Posterior cingulate gyrus (tissue), 11 donors: ENCODE measurements around the gene CHST10.
A peak's percentile ranks its signal among the peaks of the same experiment; 100 is the strongest.

ENCODE experiments used
- DNase-seq, 10 donors: peaks; one replicate each; pipeline versions ENCODE4 v3.0.0 to v3.0.0-alpha.2; 2020 to 2021; ENCODE audit warnings: mixed read lengths in 3 of 10
- intact Hi-C: fragments of 100-400 bp; cut with DNase I; formaldehyde crosslinking; loops from one replicate; pipeline ENCODE4 v1.15.1; 2023

Gene CHST10

GRCh38 chr2:100418406-100418962 is 1.0 kb upstream of the CHST10 start:
- intact Hi-C loops, result no loop called here

GRCh38 chr2:100417711-100418124 is 250 bp upstream of the CHST10 start:
- intact Hi-C loops, result loop anchor here (1.0 kb wide), 1 partner anchor 145 kb away; the partner anchor contains the start of gene PDCL3
- no peak for DNase-seq

More at GRCh38 chr2:100418406-100418962, 1.0 kb upstream of the CHST10 start:
- no peak for DNase-seq

DNA sequence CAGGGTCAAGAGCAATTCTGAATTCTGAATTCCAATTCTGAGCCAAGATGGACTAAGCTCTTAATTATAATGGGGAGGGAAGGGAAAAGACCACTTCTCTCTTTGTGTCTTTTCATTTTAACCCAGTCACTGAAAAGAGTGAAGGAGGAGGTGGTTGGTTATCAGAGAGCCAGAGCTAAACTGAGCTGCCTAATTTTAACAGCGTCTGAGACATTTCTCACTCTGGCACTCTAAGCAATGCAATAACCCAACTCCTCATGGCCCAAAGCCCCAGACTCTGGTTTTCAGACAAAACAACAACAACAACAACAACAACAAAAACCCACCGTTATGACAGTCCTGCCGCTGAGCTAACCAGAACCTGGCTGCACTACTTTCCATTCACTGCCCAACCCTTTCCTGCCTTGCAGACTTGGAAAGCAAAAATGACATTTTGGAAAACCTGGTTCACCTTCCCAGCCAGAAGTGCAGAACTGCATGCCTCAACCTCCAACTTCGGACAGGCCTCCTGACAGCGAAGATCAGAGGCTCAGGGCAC is 1.0 kb downstream of the CHST10 start:
- intact Hi-C loops, result no loop called here
- no peak for DNase-seq

DNA sequence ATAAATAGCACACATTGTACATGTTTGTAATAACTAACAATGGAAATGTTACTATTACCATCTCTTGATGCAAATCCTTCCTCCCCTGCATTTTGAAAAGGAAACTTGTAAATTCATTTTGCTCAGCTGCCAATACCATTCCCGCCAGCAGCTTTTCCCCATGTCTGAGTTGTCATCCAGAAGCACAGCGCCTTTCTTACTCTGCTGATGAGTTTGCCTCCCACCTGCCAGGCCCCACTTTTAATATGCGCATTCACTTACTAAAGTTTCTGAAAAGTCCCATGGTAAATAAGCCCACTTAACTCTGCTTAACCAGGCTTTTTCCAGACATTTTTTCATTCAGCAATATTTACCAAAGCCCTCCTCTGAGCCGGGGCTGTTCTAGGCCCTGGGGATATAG is 3.9 kb downstream of the CHST10 start:
- DNase-seq, result no peak
- intact Hi-C loops, result no loop called here

- no peak for DNase-seq
- intact Hi-C loops, result no loop called here
These were observed 4.6 kb downstream of the CHST10 start for GRCh38 chr2:100412881-100413321.

DNA sequence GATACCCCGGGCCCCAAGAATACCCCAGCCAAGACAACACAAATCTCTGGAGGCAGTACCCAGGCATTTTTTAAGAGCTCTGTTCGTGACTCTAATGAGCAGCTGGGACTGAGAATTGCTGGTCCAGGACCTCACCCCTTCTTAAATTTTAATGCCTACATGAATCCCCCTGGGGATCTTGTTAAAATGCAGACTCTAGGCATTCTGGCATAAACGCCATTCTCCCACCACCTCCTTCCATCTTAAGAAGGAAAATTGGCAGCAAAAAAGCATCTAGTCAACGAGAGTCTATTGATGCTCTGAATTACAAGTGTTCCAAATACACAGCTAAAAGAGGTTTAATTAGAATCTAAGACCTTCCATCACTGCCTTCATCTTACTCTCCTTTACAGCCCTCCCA is 5.0 kb downstream of the CHST10 start:
- DNase-seq, result no peak
- intact Hi-C loops, result no loop called here

DNA sequence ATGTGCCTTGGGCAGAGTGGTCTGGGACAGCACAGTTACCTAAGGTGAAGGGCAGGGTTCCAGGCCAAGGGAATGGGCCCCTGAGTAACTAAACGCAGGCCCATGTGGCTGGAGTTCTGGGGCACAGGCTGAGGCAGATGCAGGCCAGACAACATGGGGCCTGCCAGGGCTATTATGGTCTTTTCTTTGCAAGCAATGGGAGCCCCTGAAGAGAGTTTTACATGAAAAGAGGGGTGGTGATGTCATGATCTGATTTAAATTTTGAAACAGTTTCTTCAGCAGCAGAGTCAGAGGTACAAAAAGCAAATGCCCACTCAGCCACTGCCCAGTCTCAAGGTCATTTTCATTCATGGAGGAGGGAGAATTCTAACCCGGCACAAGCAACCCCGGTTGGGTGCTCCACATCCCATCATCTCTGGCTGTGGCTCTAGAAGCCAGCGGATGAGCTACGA is 5.6 kb downstream of the CHST10 start:
- intact Hi-C loops, result no loop called here
- no peak for DNase-seq

DNA sequence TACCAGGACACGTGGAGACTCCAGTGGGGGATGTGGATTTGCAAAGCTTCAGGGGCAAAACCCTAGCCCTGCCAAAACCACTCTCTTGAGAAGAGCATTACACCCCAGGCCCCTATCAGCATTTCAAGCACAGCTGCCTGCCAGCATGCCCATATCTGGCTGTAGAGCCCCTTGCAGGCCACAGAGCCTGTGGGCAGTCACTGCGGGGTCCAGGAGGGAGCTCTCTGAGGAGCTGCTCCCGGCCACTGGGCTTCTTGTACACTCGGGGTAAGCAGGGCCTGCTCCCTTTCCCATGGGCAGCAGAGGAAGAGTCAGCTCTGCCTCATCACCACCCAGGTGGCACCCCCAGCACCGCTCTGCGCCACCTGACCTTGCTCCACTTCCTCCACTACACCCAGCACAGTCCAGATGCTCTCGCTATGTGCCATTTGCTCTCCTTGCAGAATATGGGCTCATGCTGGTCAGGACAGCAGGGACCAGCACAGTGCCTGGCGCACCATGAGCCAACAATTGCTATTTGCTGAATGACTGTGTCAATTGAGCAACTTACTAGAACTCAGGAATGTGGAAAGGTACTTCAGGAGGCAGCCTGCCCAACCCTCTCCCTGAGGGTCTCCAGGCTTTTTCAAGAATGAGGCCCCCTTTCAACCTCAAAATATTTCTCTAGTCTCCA is 7.4 kb downstream of the CHST10 start:
- intact Hi-C loops, result no loop called here
- DNase-seq, result no peak

GRCh38 chr2:100409461-100409860 is 8.0 kb downstream of the CHST10 start:
- intact Hi-C loops, result no loop called here
- no peak for DNase-seq

- DNase-seq, result no peak
- intact Hi-C loops, result no loop called here
These were observed 8.5 kb downstream of the CHST10 start for GRCh38 chr2:100408941-100409340.

GRCh38 chr2:100408104-100408503 is 9.4 kb downstream of the CHST10 start:
- DNase-seq, result no peak
- intact Hi-C loops, result no loop called here

GRCh38 chr2:100407563-100407962 is 9.9 kb downstream of the CHST10 start:
- no peak for DNase-seq
- intact Hi-C loops, result no loop called here

GRCh38 chr2:100407073-100407472 is 10.4 kb downstream of the CHST10 start:
- intact Hi-C loops, result no loop called here
- peak in 8 of 10 donors; percentile 57 to 94 (median 77) for DNase-seq

DNA sequence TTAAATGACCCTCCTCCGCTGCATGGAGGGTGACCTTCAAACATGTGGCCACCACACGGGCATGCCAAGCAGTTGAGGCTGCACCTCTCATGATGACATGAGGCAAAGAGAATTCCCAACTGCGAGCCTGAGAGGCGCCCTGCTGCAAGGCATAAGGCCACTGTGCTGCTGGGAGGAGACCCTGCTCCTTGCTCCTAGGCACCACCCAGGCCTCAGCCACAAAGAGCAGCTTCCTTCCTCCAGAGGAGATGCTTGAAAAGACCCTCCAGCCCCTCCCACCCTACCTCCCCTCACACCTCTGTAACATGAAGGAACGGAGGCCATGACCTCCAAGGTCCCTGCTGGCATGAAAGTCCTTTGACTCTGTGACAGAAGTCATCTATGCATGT is 11.4 kb downstream of the CHST10 start:
- intact Hi-C loops, result no loop called here
- no peak for DNase-seq

DNA sequence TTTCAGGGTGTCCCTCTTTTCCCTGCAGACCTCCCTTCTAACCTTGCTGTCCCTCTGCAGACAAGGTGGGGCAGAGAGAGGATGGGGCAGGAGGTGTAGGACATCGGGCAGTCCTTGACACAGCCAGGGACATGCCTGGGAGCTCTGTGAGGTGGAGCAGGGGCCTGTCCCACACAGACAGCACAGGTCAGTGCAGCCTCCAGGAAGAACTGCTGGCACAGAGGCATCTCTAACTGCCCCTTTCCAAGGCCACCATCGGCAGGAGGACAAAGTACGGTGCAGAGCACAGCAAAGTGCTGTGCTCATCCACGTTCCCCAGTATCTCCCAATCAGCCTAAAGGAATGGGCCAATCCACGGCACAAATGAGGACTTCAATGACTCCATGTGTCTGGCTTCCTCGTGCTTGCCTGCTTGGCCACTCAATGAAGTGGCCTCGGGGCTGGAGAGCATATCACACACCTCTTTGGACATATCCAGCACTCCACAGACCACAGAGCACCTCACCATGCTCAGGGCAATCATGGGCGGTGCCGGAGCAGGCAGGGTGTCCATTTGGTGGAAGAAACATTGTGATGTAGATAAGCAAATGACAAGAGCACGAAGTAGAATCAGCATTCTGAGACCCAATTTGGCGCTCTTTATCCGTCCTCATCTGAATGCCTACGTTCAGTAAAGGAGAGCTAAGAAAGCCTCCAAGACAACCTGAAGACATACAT is 11.9 kb downstream of the CHST10 start:
- DNase-seq, result no peak
- intact Hi-C loops, result no loop called here

DNA sequence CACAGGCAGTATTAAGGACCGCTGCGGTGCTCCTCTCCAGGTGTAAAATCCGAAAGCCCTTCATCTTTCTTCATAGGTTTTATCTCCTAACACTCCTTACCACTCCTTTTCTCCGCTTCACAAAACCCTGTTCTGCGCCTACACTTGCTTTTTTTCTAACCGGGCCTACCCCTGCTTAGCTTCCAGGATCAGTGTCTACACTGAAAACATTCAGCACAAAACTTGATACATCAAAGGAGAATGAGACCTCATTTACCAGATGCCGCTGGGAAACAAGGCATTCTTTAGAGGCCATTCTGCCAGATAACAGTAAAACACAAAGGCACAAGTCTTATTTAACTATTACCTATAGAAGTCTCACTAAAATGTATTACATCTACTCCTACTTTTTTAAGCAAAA is 13.1 kb downstream of the CHST10 start:
- intact Hi-C loops, result no loop called here
- DNase-seq, result no peak

GRCh38 chr2:100403722-100404121 is 13.7 kb downstream of the CHST10 start:
- intact Hi-C loops, result no loop called here
- no peak for DNase-seq

GRCh38 chr2:100401268-100401667 is 16.2 kb downstream of the CHST10 start:
- DNase-seq, result no peak
- intact Hi-C loops, result no loop called here

DNA sequence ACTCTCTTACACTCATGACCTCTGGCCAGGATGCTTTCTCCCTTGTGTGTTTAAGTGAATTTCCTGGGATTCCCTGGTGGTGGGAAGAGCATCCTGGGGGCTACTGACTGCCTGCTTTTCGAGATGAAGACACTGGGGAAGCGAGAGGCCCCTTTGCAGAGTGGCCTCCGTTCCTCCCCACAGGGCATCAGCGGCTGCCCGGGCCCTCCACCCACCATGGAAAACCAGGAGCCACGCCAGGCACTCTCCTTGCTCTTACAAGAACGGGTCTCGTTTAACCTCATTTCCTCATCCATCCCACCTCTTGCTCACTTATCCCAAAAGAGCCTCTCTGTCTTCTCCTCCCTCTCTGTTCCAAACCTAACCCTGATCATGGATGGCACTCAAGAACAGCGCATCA is 17.8 kb downstream of the CHST10 start:
- intact Hi-C loops, result no loop called here
- no peak for DNase-seq

GRCh38 chr2:100397976-100398375 is 19.5 kb downstream of the CHST10 start:
- no peak for DNase-seq
- intact Hi-C loops, result no loop called here

GRCh38 chr2:100397118-100397860 is 20.2 kb downstream of the CHST10 start:
- intact Hi-C loops, result no loop called here
- no peak for DNase-seq
